ENCODE data around the gene ARHGAP24. TPM values are rescaled to one million over a fixed set of nuclear protein-coding genes. Genes with fewer than 3 reads are reported as not detected.
"Not testable (repeated sequence)": the region's sequence is repeated elsewhere in the genome, so short reads cannot be mapped to it uniquely, and the experiment has no call there.

ARHGAP24 gene
- total and polyA plus RNA-seq, 3 donors from 2014 or later, result 5.7 to 9.9 (median 9.4) TPM

- intact Hi-C loops (cut with DNase I; ENCODE audit: low total_unique reads), result no loop called here
These were observed 481.5 kb downstream of the ARHGAP24 start for GRCh38 chr4:85956293-85956945.

GRCh38 chr4:85961887-85962286 lies 486.9 kb downstream of the ARHGAP24 start:
- no peak for TF ChIP-seq CTCF (IDR thresholded peaks at IDR 0.05)
- TF ChIP-seq POLR2A (IDR thresholded peaks at IDR 0.05), result no peak
- H3K36me3 ChIP-seq (ENCODE audit: low read depth, missing control alignments), result no peaks in the 10 kb centered on the region
- no peak overlapping the region for H3K27ac ChIP-seq
- 88 to 90% methylated on average over 4 of the region's 4 CpGs for WGBS, 2 donors
- no peaks in the 10 kb centered on the region for H3K27me3 ChIP-seq
- H3K4me1 ChIP-seq, result no peaks in the 10 kb centered on the region
- H3K4me3 ChIP-seq, result no peak overlapping the region
- intact Hi-C loops (cut with DNase I; ENCODE audit: low total_unique reads), result no loop called here
- no peaks in the 10 kb centered on the region for H3K9me3 ChIP-seq
- DNase-seq, result no peak

More at GRCh38 chr4:85956293-85956945, 481.5 kb downstream of the ARHGAP24 start:
- H3K27me3 ChIP-seq, result no peaks in the 10 kb centered on the region
- no peak overlapping the region for H3K4me3 ChIP-seq
- TF ChIP-seq CTCF (IDR thresholded peaks at IDR 0.05), result no peak
- no peak for TF ChIP-seq POLR2A (IDR thresholded peaks at IDR 0.05)
- H3K9me3 ChIP-seq, result no peaks in the 10 kb centered on the region
- no peak overlapping the region for H3K27ac ChIP-seq
- DNase-seq, result no peak
- H3K4me1 ChIP-seq, result no peaks in the 10 kb centered on the region
- 87 to 89% methylated on average over 14 to 17 of the region's 17 CpGs for WGBS, 2 donors
- H3K36me3 ChIP-seq (ENCODE audit: low read depth, missing control alignments), result no peaks in the 10 kb centered on the region

- Histone ChIP-seq H3K4me3 (no peak overlapping the region), H3K27ac (no peak overlapping the region), H3K36me3 (ENCODE audit: low read depth, missing control alignments) (no peaks in the 10 kb centered on the region), H3K4me1 (no peaks in the 10 kb centered on the region), H3K9me3 (no peaks in the 10 kb centered on the region), H3K27me3 (no peaks in the 10 kb centered on the region)
- TF ChIP-seq CTCF (IDR thresholded peaks at IDR 0.05), result no peak
- DNase-seq, result no peak
- 93 to 94% methylated on average over 1 of the region's 1 CpG for WGBS, 2 donors
- intact Hi-C loops (cut with DNase I; ENCODE audit: low total_unique reads), result no loop called here
These were observed 488.3 kb downstream of the ARHGAP24 start for GRCh38 chr4:85963231-85963630.

GRCh38 chr4:85964298-85964697 lies 489.3 kb downstream of the ARHGAP24 start:
- Histone ChIP-seq H3K27me3 (no peaks in the 10 kb centered on the region), H3K9me3 (no peaks in the 10 kb centered on the region), H3K27ac (no peak overlapping the region), H3K4me3 (no peak overlapping the region), H3K36me3 (ENCODE audit: low read depth, missing control alignments) (no peaks in the 10 kb centered on the region), H3K4me1 (no peaks in the 10 kb centered on the region)
- TF ChIP-seq CTCF (IDR thresholded peaks at IDR 0.05) (no peak), POLR2A (IDR thresholded peaks at IDR 0.05) (no peak)
- no peak for DNase-seq
- intact Hi-C loops (cut with DNase I; ENCODE audit: low total_unique reads), result no loop called here

- H3K27me3 ChIP-seq; H3K4me1 ChIP-seq; DNase-seq; H3K9me3 ChIP-seq; H3K4me3 ChIP-seq; H3K36me3 ChIP-seq (ENCODE audit: low read depth, missing control alignments); H3K27ac ChIP-seq: not testable (repeated sequence)
- intact Hi-C loops (cut with DNase I; ENCODE audit: low total_unique reads), result loop anchor here (5.0 kb wide), 1 partner anchor 818 kb away; no protein-coding TSS in a partner anchor
- 95 to 97% methylated on average over 4 of the region's 4 CpGs for WGBS, 2 donors
These were observed 490.1 kb downstream of the ARHGAP24 start for GRCh38 chr4:85965017-85965416.
